Measurements from ENCODE around the gene SBNO2. TPM values are rescaled to one million over a fixed set of nuclear protein-coding genes. Genes with fewer than 3 reads are reported as not detected.
A peak's percentile ranks its signal among the peaks of the same experiment; 100 is the strongest.

The SBNO2 gene
- total and polyA plus RNA-seq, 12 donors = 12.6 to 61.3 (median 16.1) TPM

DNA sequence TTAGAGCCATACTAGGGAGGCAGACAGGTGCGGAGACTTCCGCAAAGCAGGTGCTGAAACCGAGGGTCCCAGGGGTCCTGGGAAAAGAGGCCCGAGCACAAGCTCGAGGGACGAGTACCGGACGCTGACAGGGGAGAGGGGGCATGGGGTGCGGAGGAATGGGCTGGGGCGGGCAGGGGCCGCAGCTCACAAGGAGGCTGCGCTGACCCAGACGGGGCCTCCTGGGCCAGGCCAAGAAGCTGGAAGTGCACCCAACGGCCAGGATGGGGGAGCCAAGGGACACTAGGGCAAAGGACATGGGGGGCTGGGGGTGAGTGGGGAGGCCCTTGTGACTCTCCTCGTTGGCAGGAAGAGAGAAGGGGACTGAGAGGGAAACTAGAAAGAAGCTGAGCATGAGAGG lies 80.7 kb downstream of the SBNO2 start:
- peaks cover 0 to 56% (median 26%) of the 10 kb centered on the region in 9 donors for H3K36me3 ChIP-seq
- TF ChIP-seq, protein P1, sequence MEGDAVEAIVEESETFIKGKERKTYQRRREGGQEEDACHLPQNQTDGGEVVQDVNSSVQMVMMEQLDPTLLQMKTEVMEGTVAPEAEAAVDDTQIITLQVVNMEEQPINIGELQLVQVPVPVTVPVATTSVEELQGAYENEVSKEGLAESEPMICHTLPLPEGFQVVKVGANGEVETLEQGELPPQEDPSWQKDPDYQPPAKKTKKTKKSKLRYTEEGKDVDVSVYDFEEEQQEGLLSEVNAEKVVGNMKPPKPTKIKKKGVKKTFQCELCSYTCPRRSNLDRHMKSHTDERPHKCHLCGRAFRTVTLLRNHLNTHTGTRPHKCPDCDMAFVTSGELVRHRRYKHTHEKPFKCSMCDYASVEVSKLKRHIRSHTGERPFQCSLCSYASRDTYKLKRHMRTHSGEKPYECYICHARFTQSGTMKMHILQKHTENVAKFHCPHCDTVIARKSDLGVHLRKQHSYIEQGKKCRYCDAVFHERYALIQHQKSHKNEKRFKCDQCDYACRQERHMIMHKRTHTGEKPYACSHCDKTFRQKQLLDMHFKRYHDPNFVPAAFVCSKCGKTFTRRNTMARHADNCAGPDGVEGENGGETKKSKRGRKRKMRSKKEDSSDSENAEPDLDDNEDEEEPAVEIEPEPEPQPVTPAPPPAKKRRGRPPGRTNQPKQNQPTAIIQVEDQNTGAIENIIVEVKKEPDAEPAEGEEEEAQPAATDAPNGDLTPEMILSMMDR (IDR thresholded peaks at IDR 0.05) = no peak
- 84 to 89% methylated on average over 14 to 15 of the region's 15 CpGs for WGBS, 2 donors
- H3K27ac ChIP-seq = no peak overlapping the region
- no peak for DNase-seq
- H3K4me1 ChIP-seq = peaks cover 5 to 51% (median 26%) of the 10 kb centered on the region in 9 donors
- no peak for ATAC-seq
- no peaks in the 10 kb centered on the region for H3K27me3 ChIP-seq
- intact Hi-C loops (cut with DNase I) = loop anchor here in 4 of 10 donors (5.0 to 10.0 kb wide), 3 partner anchors 49 to 59 kb away; partner anchors contain the start of gene ABCA7 (in 3 of the 4)
- H3K4me3 ChIP-seq = peak overlapping the region in 5 of 10 donors; percentile 80 to 94 (median 85)
- H3K9me3 ChIP-seq = no peaks in the 10 kb centered on the region

DNA sequence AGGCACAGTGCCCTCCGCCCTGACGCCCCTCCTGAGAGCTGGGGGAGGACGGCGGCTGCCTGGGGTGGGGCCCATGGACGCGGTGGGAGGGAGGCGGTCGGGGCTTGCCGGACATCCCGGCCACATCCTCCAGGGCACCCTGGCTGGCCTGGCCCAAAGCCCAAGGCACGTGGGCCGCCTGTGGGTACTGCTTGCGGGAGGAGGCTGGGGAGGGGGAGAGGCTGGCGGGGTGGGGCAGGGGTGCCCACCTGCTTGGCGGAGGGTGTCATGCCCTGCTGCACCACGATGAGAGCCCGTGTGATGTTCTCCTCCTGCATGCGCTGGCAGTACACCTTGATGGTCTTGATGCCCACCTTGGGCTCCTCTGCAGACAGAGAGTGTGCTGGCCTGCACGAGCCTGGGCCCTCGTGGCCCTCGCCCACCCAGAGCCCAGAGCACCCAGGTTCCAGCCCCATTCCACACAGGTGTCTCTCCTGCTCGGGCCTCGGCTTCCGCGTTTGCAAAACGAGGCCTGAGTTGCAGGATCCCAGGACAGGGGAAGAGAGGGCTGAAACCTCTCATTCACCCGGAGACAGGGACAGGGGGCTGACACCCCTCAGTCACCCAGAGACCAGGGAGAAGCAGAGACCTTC lies 82.4 kb downstream of the SBNO2 start:
- Histone ChIP-seq H3K36me3 (peaks cover 0 to 73% (median 26%) of the 10 kb centered on the region in 9 donors), H3K4me1 (peaks cover 5 to 58% (median 25%) of the 10 kb centered on the region in 9 donors), H3K4me3 (no peak overlapping the region), H3K27ac (no peak overlapping the region), H3K9me3 (no peaks in the 10 kb centered on the region), H3K27me3 (no peaks in the 10 kb centered on the region)
- DNase-seq (no peak), ATAC-seq (no peak)
- WGBS, 2 donors = 89 to 91% methylated on average over 27 of the region's 27 CpGs
- TF ChIP-seq, protein P1 (IDR thresholded peaks at IDR 0.05) = no peak
- intact Hi-C loops (cut with DNase I) = loop anchor here in 4 of 10 donors (5.0 to 10.0 kb wide), 3 partner anchors 47 to 57 kb away; partner anchors contain the start of gene ABCA7 (in 3 of the 4)

DNA sequence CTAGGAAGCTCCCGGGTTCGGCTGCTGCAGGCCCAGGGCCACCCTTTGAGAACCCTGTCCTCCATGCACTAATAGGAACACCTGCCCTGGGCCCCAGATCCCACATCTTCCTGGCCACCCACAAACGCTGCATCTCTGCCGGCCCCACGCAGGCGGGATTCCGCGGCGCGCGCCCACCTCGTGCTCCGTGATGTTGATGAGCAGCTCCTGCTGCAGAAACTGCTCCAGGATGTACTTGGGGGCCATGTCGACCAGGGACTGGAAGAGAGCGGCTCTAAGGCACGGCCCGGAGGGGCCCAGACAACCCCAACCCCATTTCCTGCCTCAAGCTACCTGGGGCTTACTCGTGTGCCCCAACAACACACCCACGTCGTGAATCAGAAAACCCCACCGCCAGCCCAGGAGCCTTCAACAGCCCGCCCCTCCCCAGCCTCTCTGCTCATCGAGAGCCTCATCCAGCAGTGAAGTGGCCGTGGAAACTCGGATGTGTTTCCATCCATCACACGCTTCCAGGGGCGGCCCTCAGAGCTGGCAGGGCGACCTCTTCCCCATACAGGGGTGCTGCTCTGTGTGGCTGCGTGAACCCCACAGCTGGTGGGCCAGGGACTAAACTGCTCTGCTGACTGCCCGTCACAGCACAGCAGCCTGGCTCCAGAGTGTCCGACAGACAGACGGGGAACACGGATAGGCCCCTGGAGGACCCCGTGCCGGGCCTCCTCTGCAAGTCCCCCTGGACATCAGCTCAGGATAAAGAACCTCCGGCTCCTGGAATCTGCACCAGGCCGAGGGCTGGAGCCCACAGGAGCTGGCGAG lies 83.1 kb downstream of the SBNO2 start:
- ATAC-seq (no peak), DNase-seq (no peak)
- no peaks in the 10 kb centered on the region for H3K9me3 ChIP-seq
- no peak overlapping the region for H3K27ac ChIP-seq
- peaks cover 5 to 61% (median 23%) of the 10 kb centered on the region in 9 donors for H3K4me1 ChIP-seq
- TF ChIP-seq, protein P1 (IDR thresholded peaks at IDR 0.05) = no peak
- H3K36me3 ChIP-seq = peaks cover 0 to 80% (median 26%) of the 10 kb centered on the region in 9 donors
- 92 to 94% methylated on average over 38 of the region's 38 CpGs for WGBS, 2 donors
- intact Hi-C loops (cut with DNase I) = loop anchor here in 4 of 10 donors (5.0 to 10.0 kb wide), 3 partner anchors 46 to 56 kb away; partner anchors contain the start of gene ABCA7 (in 3 of the 4)
- no peaks in the 10 kb centered on the region for H3K27me3 ChIP-seq
- H3K4me3 ChIP-seq = no peak overlapping the region

DNA sequence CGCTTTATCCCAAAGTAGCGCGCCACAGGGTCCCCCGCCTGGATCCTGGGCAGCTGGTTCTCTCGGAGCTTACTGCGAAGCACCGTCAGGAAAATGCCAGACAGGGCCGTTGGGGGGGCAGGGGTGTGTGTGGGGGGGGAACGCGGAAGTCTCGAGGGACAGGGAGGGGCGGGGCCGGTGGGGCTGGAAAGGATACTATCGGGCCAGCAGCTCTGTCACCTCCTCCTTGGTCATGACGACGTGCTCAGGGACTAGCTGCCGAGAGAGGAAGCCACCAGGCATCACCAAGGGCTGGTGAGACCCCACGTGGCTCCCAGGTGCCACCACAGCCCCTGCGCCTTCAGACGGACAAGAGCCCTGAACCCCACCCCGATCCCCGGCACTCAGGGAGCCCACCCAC lies 84.2 kb downstream of the SBNO2 start:
- TF ChIP-seq, protein P1 (IDR thresholded peaks at IDR 0.05) = no peak
- DNase-seq (no peak), ATAC-seq (no peak)
- Histone ChIP-seq H3K27me3 (no peaks in the 10 kb centered on the region), H3K4me1 (peaks cover 0 to 56% (median 18%) of the 10 kb centered on the region in 9 donors), H3K4me3 (no peak overlapping the region), H3K9me3 (no peaks in the 10 kb centered on the region), H3K27ac (peak overlapping the region in 1 of 10 donors; percentile 88), H3K36me3 (peaks cover 0 to 87% (median 26%) of the 10 kb centered on the region in 9 donors)
- intact Hi-C loops (cut with DNase I) = loop anchor here in 4 of 10 donors (5.0 to 10.0 kb wide), 3 partner anchors 45 to 55 kb away; partner anchors contain the start of gene ABCA7 (in 3 of the 4)
- 79 to 85% methylated on average over 22 of the region's 22 CpGs for WGBS, 2 donors

All from heart right ventricle (tissue), 16 donors.